Measurements from ENCODE around the gene TMA7B.

Gene TMA7B

GRCh38 chr22:39973656-39974055, 13.5 kb downstream of the TMA7B start:
- CTCF ChIA-PET, result interaction anchor here (0.7 kb wide), 1 partner anchor 17 kb away, joined by 3 read pairs; no protein-coding TSS in a partner anchor
- DNase-seq (ENCODE audit: low read depth, low spot score), result no peak
- TF ChIP-seq CTCF (IDR thresholded peaks at IDR 0.05; ENCODE audit: insufficient read depth, low read length, missing control alignments), result no peak
- H3K4me3 ChIP-seq (ENCODE audit: low read depth, low read length), result no peak overlapping the region
- POLR2A ChIA-PET, result interaction anchor here (0.5 kb wide), 1 partner anchor 725 kb away, joined by 4 read pairs; no protein-coding TSS in a partner anchor

- no peak for DNase-seq (ENCODE audit: low read depth, low spot score)
- ChIA-PET CTCF (interaction anchor here (0.7 kb wide), 1 partner anchor 17 kb away, joined by 3 read pairs; no protein-coding TSS in a partner anchor), POLR2A (interaction anchor here (0.5 kb wide), 1 partner anchor 726 kb away, joined by 4 read pairs; no protein-coding TSS in a partner anchor)
- TF ChIP-seq CTCF (IDR thresholded peaks at IDR 0.05; ENCODE audit: insufficient read depth, low read length, missing control alignments), result no peak
- no peak overlapping the region for H3K4me3 ChIP-seq (ENCODE audit: low read depth, low read length)
Observed at GRCh38 chr22:39974065-39974464, 13.9 kb downstream of the TMA7B start.

- TF ChIP-seq CTCF (IDR thresholded peaks at IDR 0.05; ENCODE audit: insufficient read depth, low read length, missing control alignments), result no peak
- CTCF ChIA-PET, result no interaction called here
- DNase-seq (ENCODE audit: low read depth, low spot score), result no peak
- H3K4me3 ChIP-seq (ENCODE audit: low read depth, low read length), result no peak overlapping the region
- POLR2A ChIA-PET, result no interaction called here
Observed at GRCh38 chr22:39979048-39979447, 18.9 kb downstream of the TMA7B start.

- CTCF ChIA-PET, result no interaction called here
Observed at GRCh38 chr22:39979458-39979857, 19.3 kb downstream of the TMA7B start.

DNA sequence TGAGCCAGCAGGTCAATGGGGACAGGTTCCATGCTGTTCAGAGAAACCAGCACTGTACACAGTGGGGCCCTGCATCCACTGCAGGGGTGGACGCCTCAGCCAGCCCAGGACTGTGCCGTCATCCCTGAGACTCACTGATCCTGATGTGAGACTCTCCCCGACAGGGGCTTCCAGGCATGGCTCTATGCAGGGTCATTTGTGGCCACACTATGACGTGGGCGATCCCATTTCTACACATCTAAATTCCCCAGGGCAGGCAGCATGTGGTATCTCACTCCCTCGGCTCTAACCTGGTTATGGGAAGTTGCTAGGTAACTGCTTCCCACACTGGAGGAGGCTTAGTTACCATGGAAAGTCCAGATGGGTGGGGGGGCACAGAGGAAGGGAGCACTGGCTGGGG, 20.4 kb downstream of the TMA7B start:
- DNase-seq (ENCODE audit: low read depth, low spot score), result no peak
- POLR2A ChIA-PET, result no interaction called here
- no peak for TF ChIP-seq CTCF (IDR thresholded peaks at IDR 0.05; ENCODE audit: insufficient read depth, low read length, missing control alignments)
- CTCF ChIA-PET, result no interaction called here
- H3K4me3 ChIP-seq (ENCODE audit: low read depth, low read length), result no peak overlapping the region

More at GRCh38 chr22:39979458-39979857, 19.3 kb downstream of the TMA7B start:
- H3K4me3 ChIP-seq (ENCODE audit: low read depth, low read length), result no peak overlapping the region
- POLR2A ChIA-PET, result no interaction called here
- TF ChIP-seq CTCF (IDR thresholded peaks at IDR 0.05; ENCODE audit: insufficient read depth, low read length, missing control alignments), result no peak
- DNase-seq (ENCODE audit: low read depth, low spot score), result no peak

GRCh38 chr22:39983346-39983745, 23.1 kb downstream of the TMA7B start:
- ChIA-PET POLR2A (no interaction called here), CTCF (interaction anchor here (1.3 kb wide), 1 partner anchor 16 kb away, joined by 4 read pairs; no protein-coding TSS in a partner anchor)
- no peak overlapping the region for H3K4me3 ChIP-seq (ENCODE audit: low read depth, low read length)
- TF ChIP-seq CTCF (IDR thresholded peaks at IDR 0.05; ENCODE audit: insufficient read depth, low read length, missing control alignments), result no peak
- DNase-seq (ENCODE audit: low read depth, low spot score), result no peak

Measured in AG04449 (cell line).